Ishikawa (cell line): ENCODE measurements around the gene XIRP2.

Source experiments
- CEBPB ChIP-seq: IDR thresholded peaks from 2 replicates; pipeline ENCODE4 v1.6.1; 2012
- CREB1 ChIP-seq: IDR thresholded peaks from 2 replicates; pipeline ENCODE4 v1.6.1; 2012; ENCODE audit warnings: low read depth
- EGR1 ChIP-seq: IDR thresholded peaks from 2 replicates; pipeline ENCODE4 v1.6.1; 2012
- EP300 ChIP-seq: IDR thresholded peaks from 2 replicates; pipeline ENCODE4 v1.6.1; 2012; ENCODE audit warnings: borderline replicate concordance
- FOXM1 ChIP-seq: IDR thresholded peaks from 2 replicates; pipeline ENCODE4 v1.6.1; 2012; ENCODE audit warnings: low read depth, borderline replicate concordance
- MAX ChIP-seq: IDR thresholded peaks from 2 replicates; pipeline ENCODE4 v1.6.1; 2012
- NFIC ChIP-seq: IDR thresholded peaks from 2 replicates; pipeline ENCODE4 v1.6.1; 2012
- RAD21 ChIP-seq: IDR thresholded peaks from 2 replicates; pipeline ENCODE4 v1.6.1; 2012; ENCODE audit warnings: low read depth
- REST ChIP-seq: IDR thresholded peaks from 2 replicates; pipeline ENCODE4 v1.6.1; 2012; ENCODE audit warnings: low read depth, mild to moderate bottlenecking
- TAF1 ChIP-seq: IDR thresholded peaks from 2 replicates; pipeline ENCODE4 v1.6.1; 2012; ENCODE audit warnings: low read depth, mild to moderate bottlenecking
- TCF12 ChIP-seq: IDR thresholded peaks from 2 replicates; pipeline ENCODE4 v1.6.1; 2012; ENCODE audit warnings: low read depth
- TEAD4 ChIP-seq: IDR thresholded peaks from 2 replicates; pipeline ENCODE4 v1.6.1; 2012
- USF1 ChIP-seq: IDR thresholded peaks from 2 replicates; pipeline ENCODE4 v1.6.1; 2012
- YY1 ChIP-seq: IDR thresholded peaks from 2 replicates; pipeline ENCODE4 v1.6.1; 2012; ENCODE audit warnings: low read depth
- ZBTB7A ChIP-seq: IDR thresholded peaks from 2 replicates; pipeline ENCODE4 v1.6.1; 2012; ENCODE audit warnings: low read depth

Gene XIRP2

DNA sequence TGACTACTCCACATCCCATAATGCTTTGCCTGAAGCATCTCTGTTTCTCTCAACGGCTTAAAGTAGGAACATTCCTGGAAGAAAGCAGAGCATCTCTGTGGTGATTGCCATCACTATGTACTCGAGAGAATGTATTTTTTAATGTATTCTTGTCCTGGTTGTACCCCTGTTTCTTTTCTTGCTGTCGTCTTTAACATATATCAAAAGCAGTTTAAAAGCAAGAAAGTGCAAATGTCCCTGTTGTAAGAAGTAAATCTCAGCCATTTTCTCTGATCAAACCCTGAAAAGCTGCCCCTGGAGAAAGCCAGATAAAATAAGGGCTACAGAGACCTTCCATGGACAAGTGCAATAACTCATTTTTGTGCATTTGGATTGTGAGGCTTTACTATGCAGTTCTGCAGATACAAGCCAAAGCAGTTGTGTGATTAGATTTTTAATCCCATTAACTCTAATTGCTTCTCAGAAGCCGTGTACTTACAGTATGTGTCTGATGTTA, 70.8 kb downstream of the XIRP2 start:
- TF ChIP-seq CREB1 (no peak), FOXM1 (no peak), EGR1 (no peak), EP300 (no peak), TCF12 (no peak), TAF1 (no peak), RAD21 (no peak), REST (no peak), ZBTB7A (no peak), CEBPB (no peak), YY1 (no peak), USF1 (no peak), NFIC (no peak), MAX (no peak), TEAD4 (no peak)

DNA sequence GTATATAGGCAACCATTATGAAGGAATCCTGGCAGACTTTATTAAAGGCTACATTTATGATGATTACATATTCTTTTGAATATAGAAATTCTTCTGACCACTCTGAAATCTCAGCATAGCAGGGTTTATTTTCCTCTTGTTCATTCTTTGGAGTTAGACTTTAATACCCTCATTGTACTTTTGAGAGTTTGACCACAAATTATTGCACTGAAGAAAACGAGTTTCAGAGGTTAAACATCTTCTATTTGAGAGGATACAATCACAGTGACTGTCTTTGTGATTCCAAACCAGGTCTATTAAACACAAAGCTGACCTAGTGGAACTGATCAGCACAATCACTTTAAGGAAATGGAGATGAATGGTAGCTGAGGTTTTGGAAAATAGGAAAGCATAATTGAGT, 71.3 kb downstream of the XIRP2 start:
- TF ChIP-seq EP300: no peak
- no peak for TF ChIP-seq CEBPB
- no peak for TF ChIP-seq ZBTB7A
- TF ChIP-seq EGR1: no peak
- TF ChIP-seq YY1: no peak
- no peak for TF ChIP-seq RAD21
- no peak for TF ChIP-seq TCF12
- TF ChIP-seq FOXM1: no peak
- no peak for TF ChIP-seq TEAD4
- no peak for TF ChIP-seq CREB1
- no peak for TF ChIP-seq NFIC
- no peak for TF ChIP-seq REST
- TF ChIP-seq MAX: no peak
- no peak for TF ChIP-seq USF1
- no peak for TF ChIP-seq TAF1

DNA sequence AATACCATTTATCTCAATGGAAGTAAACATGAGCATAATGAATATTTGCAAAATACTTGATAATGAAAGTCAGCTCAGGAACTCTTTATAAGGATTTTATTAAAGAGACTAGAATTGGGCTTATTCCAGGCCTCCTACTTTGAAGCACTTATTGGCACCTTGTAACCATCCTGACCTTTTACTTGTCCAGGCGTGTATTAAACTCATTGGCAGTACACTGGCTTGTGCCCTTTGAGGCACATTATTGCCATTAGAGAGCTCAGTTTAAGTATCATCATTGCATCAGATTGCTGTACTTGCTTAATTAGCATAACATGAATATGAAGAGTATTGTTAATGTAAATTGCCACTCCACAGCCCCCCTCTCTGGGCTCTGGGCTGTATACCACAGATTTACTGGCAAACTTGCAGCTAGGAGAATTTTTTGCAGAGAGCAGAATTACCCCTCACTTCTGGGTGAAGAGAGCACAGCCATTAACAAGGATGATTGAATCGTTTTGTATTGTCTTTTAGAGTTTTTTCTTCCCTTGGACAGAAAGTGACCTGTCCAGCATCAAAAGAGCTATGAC, 72.5 kb downstream of the XIRP2 start:
- TF ChIP-seq CREB1 (no peak), NFIC (no peak), TEAD4 (no peak), YY1 (no peak), USF1 (no peak), CEBPB (no peak), TAF1 (no peak), FOXM1 (no peak), MAX (no peak), RAD21 (no peak), REST (no peak), EP300 (no peak), TCF12 (no peak), EGR1 (no peak)

DNA sequence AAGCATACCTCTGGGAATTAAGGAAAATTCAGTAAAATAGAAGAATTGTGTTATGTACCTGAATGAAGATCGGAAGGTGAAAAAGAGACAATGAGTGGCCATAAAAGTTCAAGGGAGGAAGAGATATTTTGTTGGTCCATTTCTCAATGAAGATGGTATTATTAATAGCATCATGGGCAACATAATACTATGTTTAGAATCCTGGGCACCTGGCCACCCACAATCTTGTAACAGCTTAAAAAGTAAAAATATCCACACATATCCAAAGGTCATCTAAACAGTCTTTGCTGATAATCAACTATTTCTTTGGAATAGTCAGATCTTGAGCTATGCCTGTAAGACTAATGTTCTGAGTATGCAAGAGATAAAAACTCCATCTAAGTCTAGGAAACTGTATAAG, 73.7 kb downstream of the XIRP2 start:
- no peak for TF ChIP-seq YY1
- no peak for TF ChIP-seq USF1
- TF ChIP-seq EGR1: no peak
- no peak for TF ChIP-seq CREB1
- TF ChIP-seq NFIC: no peak
- no peak for TF ChIP-seq RAD21
